NCI-H2227 (cell line): ENCODE results near the gene HMCN2.

ENCODE experiments used
- DNase-seq: peaks from one replicate; lab custom pipeline; 2025; ENCODE audit not compliant: unreplicated experiment; lab: John Stamatoyannopoulos, UW

HMCN2 gene

GRCh38 chr9:130288926-130289690 lies 23.5 kb downstream of the HMCN2 start:
- no peak for DNase-seq

- DNase-seq, result no peak
These were observed 24.2 kb downstream of the HMCN2 start for GRCh38 chr9:130289711-130290241.

GRCh38 chr9:130290291-130291181 lies 25.0 kb downstream of the HMCN2 start:
- DNase-seq, result no peak

GRCh38 chr9:130291474-130291873 lies 25.9 kb downstream of the HMCN2 start:
- DNase-seq, result no peak

DNA sequence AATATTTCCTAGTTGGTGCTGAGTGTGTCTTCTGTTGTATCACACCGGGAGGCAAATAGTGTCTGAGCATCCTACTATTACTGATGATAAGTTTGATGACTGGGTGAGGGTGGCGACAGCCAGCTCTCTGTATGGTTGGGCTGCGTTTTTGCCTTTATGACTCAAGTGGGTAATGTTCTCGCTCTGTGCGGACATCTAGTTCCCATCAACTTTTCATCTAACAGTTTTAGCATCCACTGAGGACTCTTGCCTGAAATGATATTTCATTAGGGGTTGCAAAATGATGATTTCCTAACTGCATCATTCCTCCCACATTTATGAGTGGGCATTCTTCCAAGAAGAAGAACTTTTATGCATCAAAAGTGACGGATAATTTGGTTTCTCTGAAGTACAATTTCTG lies 26.5 kb downstream of the HMCN2 start:
- DNase-seq, result no peak

GRCh38 chr9:130294664-130295063 lies 29.1 kb downstream of the HMCN2 start:
- no peak for DNase-seq

DNA sequence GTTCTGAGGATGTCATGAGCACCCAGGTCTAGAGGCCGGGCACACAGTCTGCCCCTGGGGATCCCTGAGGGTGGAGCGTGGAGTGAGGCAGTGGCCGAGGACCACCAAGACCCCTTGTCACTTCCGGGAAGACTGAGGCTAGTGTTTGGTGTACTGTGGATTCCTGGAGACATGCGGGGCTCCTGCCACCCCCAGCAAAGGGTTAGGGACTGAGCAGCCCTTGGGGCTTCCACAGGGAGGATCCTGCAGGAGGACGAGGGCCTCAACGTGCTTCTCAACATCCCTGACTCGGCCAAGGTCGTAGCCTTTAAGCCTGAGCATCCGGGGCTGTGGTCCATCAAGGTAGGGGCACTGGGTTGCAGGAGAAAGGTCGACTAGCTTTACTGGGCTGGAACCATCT lies 29.9 kb downstream of the HMCN2 start:
- DNase-seq, result no peak

- DNase-seq, result no peak
These were observed 30.6 kb downstream of the HMCN2 start for GRCh38 chr9:130295945-130296782.

DNA sequence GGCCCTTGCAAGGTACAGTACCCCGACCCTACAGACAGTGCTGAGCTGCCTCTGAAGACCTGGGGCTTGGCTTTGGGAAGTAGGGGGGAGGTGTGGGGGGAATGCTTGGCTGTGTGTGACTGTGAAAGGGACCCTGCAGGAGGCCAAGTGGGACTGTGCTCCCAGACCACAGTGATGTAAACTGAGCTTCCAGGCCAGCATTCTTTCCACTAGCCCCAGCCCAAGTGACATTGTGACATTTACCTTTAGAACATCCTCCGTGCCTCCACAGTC lies 31.2 kb downstream of the HMCN2 start:
- DNase-seq, result no peak

GRCh38 chr9:130297371-130297770 lies 31.8 kb downstream of the HMCN2 start:
- no peak for DNase-seq

GRCh38 chr9:130298662-130299279 lies 33.2 kb downstream of the HMCN2 start:
- no peak for DNase-seq

GRCh38 chr9:130299785-130300615 lies 34.4 kb downstream of the HMCN2 start:
- DNase-seq, result no peak

DNA sequence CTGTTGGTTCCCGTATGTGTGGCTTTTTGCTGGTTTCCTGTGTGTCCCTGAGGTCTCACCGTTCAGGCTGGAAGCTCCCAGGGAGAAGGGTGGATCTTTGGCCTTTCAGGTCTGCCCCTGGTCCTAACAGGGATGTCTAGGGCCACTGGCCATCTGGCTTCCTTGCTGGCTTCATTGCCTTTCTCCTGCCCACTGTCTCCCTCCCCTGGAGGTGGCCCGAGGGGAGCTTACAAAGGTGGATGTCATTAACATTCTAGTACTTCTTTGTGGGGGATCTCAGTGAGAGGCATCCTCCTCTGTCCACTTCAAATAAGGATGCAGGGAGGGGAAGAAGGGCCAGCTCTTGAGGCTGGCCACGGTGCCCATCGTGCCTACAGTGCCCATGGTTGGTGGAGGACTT lies 35.2 kb downstream of the HMCN2 start:
- DNase-seq, result no peak

DNA sequence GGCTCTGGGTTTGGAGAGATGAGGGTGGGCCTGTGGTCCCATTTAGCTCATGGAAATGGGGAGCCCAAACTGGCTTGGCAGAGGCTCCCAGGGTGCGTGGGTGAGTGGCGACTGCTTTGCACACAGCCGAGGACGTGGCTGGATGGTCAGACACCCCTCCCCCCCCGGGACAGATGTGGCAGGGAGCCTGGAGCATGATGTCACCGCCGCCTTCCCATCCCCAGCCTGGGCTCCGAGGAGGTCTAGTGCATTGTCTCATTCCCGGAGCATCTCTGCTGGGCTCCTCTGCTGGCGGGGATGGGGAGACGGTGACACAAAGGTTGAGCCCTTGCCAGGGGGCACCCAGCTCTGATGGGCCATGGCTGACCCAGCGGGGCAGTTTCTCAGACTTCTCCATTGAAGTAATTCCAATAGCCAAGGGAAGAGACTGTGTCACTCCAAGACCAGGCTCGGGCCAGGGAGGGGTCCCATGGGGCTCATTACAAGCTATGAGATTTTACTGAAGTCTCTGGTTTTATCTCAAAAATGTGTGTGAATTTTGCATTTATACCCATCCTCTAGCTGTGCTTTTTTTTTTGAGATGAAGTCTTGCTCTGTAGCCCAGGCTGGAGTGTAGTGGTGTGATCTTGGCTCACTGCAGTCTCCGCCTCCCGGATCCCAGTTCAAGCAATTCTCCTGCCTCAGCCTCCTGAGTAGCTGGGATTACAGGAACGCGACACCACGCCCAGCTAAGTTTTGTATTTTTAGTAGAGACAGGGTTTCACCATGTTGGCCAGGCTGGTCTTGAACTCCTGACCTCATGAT lies 36.1 kb downstream of the HMCN2 start:
- DNase-seq, result no peak

- DNase-seq, result no peak
These were observed 37.4 kb downstream of the HMCN2 start for GRCh38 chr9:130302785-130303612.

- DNase-seq, result no peak
These were observed 38.1 kb downstream of the HMCN2 start for GRCh38 chr9:130303613-130304055.

DNA sequence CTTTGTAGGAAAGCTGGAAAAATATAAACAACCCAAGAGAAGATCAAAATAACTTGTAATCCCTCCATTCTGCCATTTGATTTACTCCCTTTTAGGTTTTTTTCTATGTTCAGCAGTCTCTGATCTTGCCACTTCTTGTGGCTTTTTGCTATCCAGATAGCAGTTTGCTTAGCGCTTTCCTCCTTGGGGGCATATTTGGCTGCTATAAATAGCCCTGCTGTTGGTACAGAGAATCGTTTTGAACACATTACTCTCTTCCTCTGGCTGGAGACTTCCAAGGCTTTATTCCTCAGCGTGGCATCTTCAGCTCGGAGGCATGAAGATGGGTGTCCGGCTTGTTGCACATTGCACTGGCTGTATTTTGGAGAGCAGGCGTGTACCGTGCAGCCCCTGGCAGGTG lies 38.6 kb downstream of the HMCN2 start:
- DNase-seq, result no peak

DNA sequence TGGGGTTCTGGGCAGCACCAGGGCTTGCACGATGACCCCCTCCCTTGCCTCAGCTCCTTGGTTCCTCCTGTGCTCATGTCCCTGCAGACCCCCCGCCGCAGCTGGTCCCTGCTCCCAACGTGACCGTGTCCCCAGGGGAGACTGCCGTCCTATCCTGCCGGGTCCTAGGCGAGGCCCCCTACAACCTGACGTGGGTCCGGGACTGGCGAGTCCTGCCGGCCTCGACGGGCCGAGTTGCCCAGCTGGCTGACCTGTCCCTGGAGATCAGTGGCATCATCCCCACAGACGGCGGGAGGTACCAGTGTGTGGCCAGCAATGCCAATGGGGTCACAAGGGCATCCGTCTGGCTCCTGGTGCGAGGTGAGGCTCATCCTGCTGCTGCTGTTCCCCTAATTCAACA lies 39.1 kb downstream of the HMCN2 start:
- no peak for DNase-seq
